SK-N-SH (cell line): ENCODE data around the gene ETV6.

Source experiments
- EP300 ChIP-seq, 2 experiments: IDR thresholded peaks; 2 replicates each; pipeline versions ENCODE4 v1.4.0 to v1.6.1; 2012; ENCODE audit warnings: borderline replicate concordance in 1 of 2, low read depth in 1 of 2, low read length in 1 of 2
- FOSL2 ChIP-seq: IDR thresholded peaks from 2 replicates; pipeline ENCODE4 v1.4.0; 2012; ENCODE audit warnings: low read depth, mild to moderate bottlenecking, moderate library complexity, borderline replicate concordance
- FOXJ3 ChIP-seq: sonication (generic); formaldehyde crosslinking; IDR thresholded peaks from 2 replicates; pipeline ENCODE4 v1.5.1; 2020; ENCODE audit warnings: mild to moderate bottlenecking, missing genetic modification reagents
- MXI1 ChIP-seq: IDR thresholded peaks from 2 replicates; pipeline ENCODE4 v1.6.1; 2012; ENCODE audit warnings: mild to moderate bottlenecking, low read depth, low read length, improper control_type of control experiment
- PBX3 ChIP-seq: IDR thresholded peaks from 2 replicates; pipeline ENCODE4; 2012
- RCOR1 ChIP-seq: fragments of 150-350 bp; IDR thresholded peaks from 2 replicates; pipeline ENCODE4 v1.6.1; 2017; ENCODE audit warnings: antibody characterized with exemption, low read length
- TF ChIP-seq, protein P1 (sequence below): fragments of 200-600 bp; sonication (generic); IDR thresholded peaks from 2 replicates; pipeline ENCODE4 v1.6.1; 2017; ENCODE audit warnings: antibody characterized with exemption, mild to moderate bottlenecking, moderate library complexity
- TF ChIP-seq, protein P2 (sequence below): fragments of 150-350 bp; IDR thresholded peaks from 2 replicates; pipeline ENCODE4 v1.6.1; 2016; ENCODE audit warnings: mild to moderate bottlenecking, low read depth, low read length

- peak; percentile 61; the same call in 1 of the 2 replicates for TF ChIP-seq MXI1
- TF ChIP-seq, protein P1, sequence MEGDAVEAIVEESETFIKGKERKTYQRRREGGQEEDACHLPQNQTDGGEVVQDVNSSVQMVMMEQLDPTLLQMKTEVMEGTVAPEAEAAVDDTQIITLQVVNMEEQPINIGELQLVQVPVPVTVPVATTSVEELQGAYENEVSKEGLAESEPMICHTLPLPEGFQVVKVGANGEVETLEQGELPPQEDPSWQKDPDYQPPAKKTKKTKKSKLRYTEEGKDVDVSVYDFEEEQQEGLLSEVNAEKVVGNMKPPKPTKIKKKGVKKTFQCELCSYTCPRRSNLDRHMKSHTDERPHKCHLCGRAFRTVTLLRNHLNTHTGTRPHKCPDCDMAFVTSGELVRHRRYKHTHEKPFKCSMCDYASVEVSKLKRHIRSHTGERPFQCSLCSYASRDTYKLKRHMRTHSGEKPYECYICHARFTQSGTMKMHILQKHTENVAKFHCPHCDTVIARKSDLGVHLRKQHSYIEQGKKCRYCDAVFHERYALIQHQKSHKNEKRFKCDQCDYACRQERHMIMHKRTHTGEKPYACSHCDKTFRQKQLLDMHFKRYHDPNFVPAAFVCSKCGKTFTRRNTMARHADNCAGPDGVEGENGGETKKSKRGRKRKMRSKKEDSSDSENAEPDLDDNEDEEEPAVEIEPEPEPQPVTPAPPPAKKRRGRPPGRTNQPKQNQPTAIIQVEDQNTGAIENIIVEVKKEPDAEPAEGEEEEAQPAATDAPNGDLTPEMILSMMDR, result no peak
- TF ChIP-seq EP300 (IDR thresholded peaks at IDR 0.05; ENCODE audit: borderline replicate concordance in 1 of 2, low read depth in 1 of 2, low read length in 1 of 2), result peak in 1 of 2 experiments; percentile 82; a peak in 2 of 4 replicates
- peak; percentile 73 for TF ChIP-seq RCOR1
- TF ChIP-seq, protein P2, sequence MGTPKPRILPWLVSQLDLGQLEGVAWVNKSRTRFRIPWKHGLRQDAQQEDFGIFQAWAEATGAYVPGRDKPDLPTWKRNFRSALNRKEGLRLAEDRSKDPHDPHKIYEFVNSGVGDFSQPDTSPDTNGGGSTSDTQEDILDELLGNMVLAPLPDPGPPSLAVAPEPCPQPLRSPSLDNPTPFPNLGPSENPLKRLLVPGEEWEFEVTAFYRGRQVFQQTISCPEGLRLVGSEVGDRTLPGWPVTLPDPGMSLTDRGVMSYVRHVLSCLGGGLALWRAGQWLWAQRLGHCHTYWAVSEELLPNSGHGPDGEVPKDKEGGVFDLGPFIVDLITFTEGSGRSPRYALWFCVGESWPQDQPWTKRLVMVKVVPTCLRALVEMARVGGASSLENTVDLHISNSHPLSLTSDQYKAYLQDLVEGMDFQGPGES, result no peak
- TF ChIP-seq FOXJ3, result no peak
- TF ChIP-seq PBX3, result no peak
- no peak for TF ChIP-seq FOSL2
These were observed 40.2 kb downstream of the ETV6 start for GRCh38 chr12:11689591-11690186.
